HFFc6 (cell line): ENCODE data around the gene TMEM187. TPM values are rescaled to one million over a fixed set of nuclear protein-coding genes. Genes with fewer than 3 reads are reported as not detected.
"Not testable (repeated sequence)": the region's sequence is repeated elsewhere in the genome, so short reads cannot be mapped to it uniquely, and the experiment has no call there.

Source experiments
- DNase-seq: peaks from one replicate; pipeline ENCODE4 v3.0.0-alpha.2; 2018
- H3K27ac Mint-ChIP-seq: 2 replicates; pipeline ENCODE4 v1.8.0; 2020; ENCODE audit warnings: mild to moderate bottlenecking, mixed read lengths
- H3K27me3 Mint-ChIP-seq: 2 replicates; pipeline ENCODE4 v1.8.0; 2021; ENCODE audit warnings: mild to moderate bottlenecking, moderate library complexity, mixed read lengths; ENCODE audit not compliant: insufficient read depth
- H3K36me3 Mint-ChIP-seq: 2 replicates; pipeline ENCODE4 v1.8.0; 2021; ENCODE audit warnings: low read depth, mixed read lengths
- H3K4me1 Mint-ChIP-seq: 2 replicates; pipeline ENCODE4 v1.8.0; 2020; ENCODE audit warnings: low read depth, mixed read lengths
- H3K4me3 Mint-ChIP-seq: 2 replicates; pipeline ENCODE4 v1.8.0; 2020; ENCODE audit warnings: mild to moderate bottlenecking, moderate library complexity, mixed read lengths
- H3K9me3 Mint-ChIP-seq: 2 replicates; pipeline ENCODE4 v1.8.0; 2020; ENCODE audit warnings: mild to moderate bottlenecking, mixed read lengths
- total RNA-seq, 6 experiments: library from RNA; stranded (reverse); fragmentation: NEBNext Ultra II Directional; extraction: Animal tissue kit (Norgen Biotek cat#: 25700); gene quantifications; 2 replicates in 1 of 6; 3 replicates in 5 of 6; pipeline ENCODE4 v1.2.3, GENCODE V29; 2021
- TF ChIP-seq, protein P1 (sequence below): fragments of 200-600 bp; sonication (generic); IDR thresholded peaks from 2 replicates; pipeline ENCODE4 v1.5.0; 2021; ENCODE audit warnings: antibody characterized with exemption, mild to moderate bottlenecking

The TMEM187 gene
- total RNA-seq, 6 experiments from 2014 or later: 3.1 to 8.0 (median 5.7) TPM

DNA sequence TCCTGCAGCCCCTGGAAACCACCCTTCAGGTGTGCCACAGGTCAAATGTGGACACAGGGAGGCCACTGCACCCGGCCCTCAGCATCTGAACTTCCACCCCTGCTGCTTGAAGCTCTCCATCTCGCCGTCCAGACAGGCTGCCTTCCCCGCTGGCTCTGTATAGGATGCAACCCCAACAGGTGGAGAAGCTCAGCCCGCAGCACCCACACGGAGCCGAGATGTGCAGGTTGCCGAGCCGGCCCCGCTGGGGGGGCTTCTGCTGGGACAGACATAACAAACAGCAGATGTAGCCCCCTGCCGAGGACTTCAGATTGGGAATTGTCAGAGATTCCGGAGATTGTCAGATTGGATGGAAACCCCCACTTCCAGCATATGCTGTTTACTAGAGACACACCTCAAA is 20.5 kb downstream of the TMEM187 start:
- H3K9me3 Mint-ChIP-seq: no peaks in the 10 kb centered on the region
- H3K36me3 Mint-ChIP-seq: no peaks in the 10 kb centered on the region
- peaks cover 2% of the 10 kb centered on the region for H3K27me3 Mint-ChIP-seq
- TF ChIP-seq, protein P1, sequence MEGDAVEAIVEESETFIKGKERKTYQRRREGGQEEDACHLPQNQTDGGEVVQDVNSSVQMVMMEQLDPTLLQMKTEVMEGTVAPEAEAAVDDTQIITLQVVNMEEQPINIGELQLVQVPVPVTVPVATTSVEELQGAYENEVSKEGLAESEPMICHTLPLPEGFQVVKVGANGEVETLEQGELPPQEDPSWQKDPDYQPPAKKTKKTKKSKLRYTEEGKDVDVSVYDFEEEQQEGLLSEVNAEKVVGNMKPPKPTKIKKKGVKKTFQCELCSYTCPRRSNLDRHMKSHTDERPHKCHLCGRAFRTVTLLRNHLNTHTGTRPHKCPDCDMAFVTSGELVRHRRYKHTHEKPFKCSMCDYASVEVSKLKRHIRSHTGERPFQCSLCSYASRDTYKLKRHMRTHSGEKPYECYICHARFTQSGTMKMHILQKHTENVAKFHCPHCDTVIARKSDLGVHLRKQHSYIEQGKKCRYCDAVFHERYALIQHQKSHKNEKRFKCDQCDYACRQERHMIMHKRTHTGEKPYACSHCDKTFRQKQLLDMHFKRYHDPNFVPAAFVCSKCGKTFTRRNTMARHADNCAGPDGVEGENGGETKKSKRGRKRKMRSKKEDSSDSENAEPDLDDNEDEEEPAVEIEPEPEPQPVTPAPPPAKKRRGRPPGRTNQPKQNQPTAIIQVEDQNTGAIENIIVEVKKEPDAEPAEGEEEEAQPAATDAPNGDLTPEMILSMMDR: no peak
- H3K4me3 Mint-ChIP-seq: no peak overlapping the region
- H3K27ac Mint-ChIP-seq: no peak overlapping the region
- no peak for DNase-seq
- no peaks in the 10 kb centered on the region for H3K4me1 Mint-ChIP-seq

DNA sequence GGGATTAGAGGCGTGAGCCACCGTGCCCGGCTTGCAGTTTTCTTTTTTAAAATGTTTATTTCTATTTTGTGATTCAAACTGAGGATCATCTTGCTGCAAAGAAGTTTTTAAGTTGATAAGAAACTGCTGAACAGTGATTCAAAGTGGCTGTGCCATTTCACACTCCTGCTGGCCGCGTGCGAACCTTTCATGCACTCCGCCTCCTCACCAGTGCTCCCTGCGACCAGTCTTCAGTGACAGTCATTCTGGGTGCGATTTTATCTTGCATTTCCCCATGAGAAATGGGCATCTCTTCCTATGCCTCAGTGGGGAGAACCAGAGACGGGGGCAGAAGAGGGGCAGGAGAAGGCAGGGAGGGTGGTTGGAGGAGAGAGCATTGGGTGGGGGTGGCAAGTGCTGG is 21.4 kb downstream of the TMEM187 start:
- TF ChIP-seq, protein P1: no peak
- Mint-ChIP-seq H3K9me3 (no peaks in the 10 kb centered on the region), H3K4me3 (no peak overlapping the region), H3K4me1 (no peaks in the 10 kb centered on the region), H3K27me3 (peaks cover 2% of the 10 kb centered on the region), H3K36me3 (no peaks in the 10 kb centered on the region), H3K27ac (no peak overlapping the region)
- no peak for DNase-seq

DNA sequence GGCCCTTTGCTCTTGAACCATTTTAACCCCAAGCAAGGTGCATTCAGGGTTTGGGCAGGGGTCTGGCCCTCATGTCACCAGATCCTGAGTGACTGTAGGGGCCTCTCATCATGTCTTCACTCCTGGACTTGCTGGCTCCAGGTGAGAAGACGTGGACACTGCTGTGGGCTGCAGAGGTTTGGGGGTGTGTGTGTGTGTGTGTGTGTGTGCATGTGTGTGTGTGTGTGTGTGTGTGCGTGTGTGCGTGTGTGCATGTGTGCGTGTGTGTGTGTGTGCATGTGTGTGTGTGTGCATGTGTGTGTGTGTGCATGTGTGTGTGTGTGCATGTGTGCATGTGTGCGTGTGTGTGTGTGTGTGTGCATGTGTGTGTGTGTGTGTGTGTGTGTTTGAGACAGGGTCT is 21.8 kb downstream of the TMEM187 start:
- not testable (repeated sequence) for DNase-seq, H3K4me3 Mint-ChIP-seq, H3K36me3 Mint-ChIP-seq, H3K4me1 Mint-ChIP-seq, H3K27ac Mint-ChIP-seq, H3K9me3 Mint-ChIP-seq, H3K27me3 Mint-ChIP-seq

DNA sequence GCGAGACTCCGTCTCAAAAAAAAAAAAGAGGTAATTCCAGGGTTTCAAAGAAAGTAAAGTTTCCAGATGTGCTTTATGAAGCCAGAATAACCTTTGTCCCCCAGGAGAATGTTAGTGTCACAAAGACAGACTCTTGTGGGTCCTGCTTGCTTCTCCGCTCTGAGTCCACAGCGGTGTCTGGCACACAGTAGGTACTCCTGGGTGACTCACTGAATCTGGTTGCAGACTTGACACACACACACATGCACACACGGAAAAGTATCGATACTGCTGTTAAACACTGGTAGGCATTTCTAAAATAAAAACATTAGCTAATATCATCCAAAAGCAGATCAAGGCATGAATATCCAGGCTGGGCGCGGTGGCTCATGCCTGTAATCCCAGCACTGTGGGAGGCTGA is 22.9 kb downstream of the TMEM187 start:
- Mint-ChIP-seq H3K36me3 (no peaks in the 10 kb centered on the region), H3K4me1 (no peaks in the 10 kb centered on the region), H3K27ac (no peak overlapping the region), H3K27me3 (peaks cover 2% of the 10 kb centered on the region), H3K9me3 (no peaks in the 10 kb centered on the region), H3K4me3 (no peak overlapping the region)
- TF ChIP-seq, protein P1: no peak
- no peak for DNase-seq

DNA sequence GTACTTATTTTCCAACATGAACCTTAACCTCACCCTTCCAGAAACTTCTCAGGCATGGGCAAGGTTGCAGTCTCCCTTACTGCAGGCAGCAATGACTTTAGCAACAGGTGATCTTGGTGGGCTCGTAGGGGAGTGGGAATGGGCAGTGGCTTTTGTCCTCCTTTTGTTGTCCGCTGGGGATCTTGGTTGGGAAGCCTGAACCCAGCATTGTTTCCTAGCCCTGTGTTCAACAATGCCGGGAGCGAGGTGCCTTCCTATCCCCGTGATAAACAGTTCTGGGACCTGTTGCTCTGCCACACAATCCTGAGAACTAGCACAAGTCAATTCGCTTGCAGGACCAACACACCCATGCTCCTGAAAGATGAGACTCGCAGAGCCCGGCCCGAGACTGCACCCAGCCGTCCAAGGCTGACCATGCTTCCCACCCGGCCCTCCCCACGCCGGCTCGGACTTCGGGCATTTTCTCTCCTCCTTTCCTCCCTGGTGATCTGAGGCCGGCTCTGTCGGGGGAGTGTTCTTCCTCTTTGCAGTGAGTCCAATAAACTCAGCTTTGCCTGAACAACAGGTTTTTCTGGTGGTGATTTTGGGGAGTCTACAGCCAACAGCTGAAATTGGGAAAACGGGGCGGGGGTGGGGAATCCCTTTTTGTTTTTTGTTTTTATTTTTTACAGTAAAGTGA is 26.9 kb downstream of the TMEM187 start:
- TF ChIP-seq, protein P1: no peak
- peaks cover 5% of the 10 kb centered on the region for H3K4me1 Mint-ChIP-seq
- H3K27ac Mint-ChIP-seq: no peak overlapping the region; the same call in 1 of the 2 replicates
- no peaks in the 10 kb centered on the region for H3K9me3 Mint-ChIP-seq
- no peaks in the 10 kb centered on the region for H3K27me3 Mint-ChIP-seq
- no peaks in the 10 kb centered on the region; the same call in 1 of the 2 replicates for H3K36me3 Mint-ChIP-seq
- no peak for DNase-seq
- peak overlapping the region; percentile 46; the same call in 1 of the 2 replicates for H3K4me3 Mint-ChIP-seq

DNA sequence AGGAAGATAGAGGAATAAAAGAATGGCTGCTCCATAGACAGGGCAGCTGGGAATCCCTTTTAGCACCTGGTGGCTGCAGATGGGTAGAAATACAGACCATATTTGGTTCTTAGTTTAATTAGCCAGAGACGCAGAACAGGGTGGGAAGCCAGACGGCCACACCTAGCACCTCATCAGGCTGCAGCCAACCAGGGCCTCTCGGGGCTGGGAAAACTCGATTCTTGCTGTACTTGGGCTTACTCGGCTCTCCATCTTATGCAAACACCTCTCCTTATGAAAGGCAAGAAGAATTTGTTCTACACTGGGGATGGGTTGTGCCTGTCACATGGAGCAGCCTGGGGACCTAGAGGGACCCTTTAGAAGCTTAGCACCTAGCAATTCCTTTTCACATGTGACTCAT is 27.5 kb downstream of the TMEM187 start:
- DNase-seq: no peak
- TF ChIP-seq, protein P1: no peak
- Mint-ChIP-seq H3K27ac (no peak overlapping the region), H3K4me1 (peaks cover 5% of the 10 kb centered on the region), H3K4me3 (peak overlapping the region; percentile 46; the same call in 1 of the 2 replicates), H3K27me3 (no peaks in the 10 kb centered on the region), H3K36me3 (no peaks in the 10 kb centered on the region; the same call in 1 of the 2 replicates), H3K9me3 (no peaks in the 10 kb centered on the region)
